HCEC 1CT (cell line): ENCODE measurements around the gene NCOA4.
"Not testable (repeated sequence)": the region's sequence is repeated elsewhere in the genome, so short reads cannot be mapped to it uniquely, and the experiment has no call there.

Experiments used
- DNase-seq: peaks from one replicate; pipeline ENCODE4 v3.0.0-alpha.2; 2017

Gene NCOA4

GRCh38 chr10:46052057-46052790, 21.8 kb upstream of the NCOA4 start:
- DNase-seq: no peak

- DNase-seq: no peak
These were observed 20.7 kb upstream of the NCOA4 start for GRCh38 chr10:46050941-46051623.

GRCh38 chr10:46049497-46049831, 19.0 kb upstream of the NCOA4 start:
- not testable (repeated sequence) for DNase-seq

- DNase-seq: no peak
These were observed 17.7 kb upstream of the NCOA4 start for GRCh38 chr10:46048152-46048551.

- no peak for DNase-seq
These were observed 15.8 kb upstream of the NCOA4 start, which contains the start of gene MSMB for GRCh38 chr10:46046261-46046660. TSS of gene MSMB (minus strand) at chr10:46046269. CDS start at chr10:46046237, 32 bp downstream.

GRCh38 chr10:46042527-46042926, 12.1 kb upstream of the NCOA4 start:
- DNase-seq: no peak

GRCh38 chr10:46040004-46040403, 9.6 kb upstream of the NCOA4 start:
- no peak for DNase-seq

- DNase-seq: no peak
These were observed 6.8 kb upstream of the NCOA4 start for GRCh38 chr10:46037107-46037825.

GRCh38 chr10:46035923-46036849, 5.8 kb upstream of the NCOA4 start:
- peak; percentile 31 for DNase-seq

- DNase-seq: peak; percentile 66
These were observed 3.2 kb upstream of the NCOA4 start for GRCh38 chr10:46033602-46034011.

GRCh38 chr10:46031648-46032532, 1.5 kb upstream of the NCOA4 start:
- DNase-seq: no peak

GRCh38 chr10:46029461-46030030, 877 bp downstream of the NCOA4 start:
- DNase-seq: no peak

GRCh38 chr10:46028584-46029460, 1.6 kb downstream of the NCOA4 start:
- peak; percentile 77 for DNase-seq

- DNase-seq: no peak
These were observed 4.3 kb downstream of the NCOA4 start for GRCh38 chr10:46026106-46026505.

- no peak for DNase-seq
These were observed 5.0 kb downstream of the NCOA4 start for GRCh38 chr10:46025406-46025805.

GRCh38 chr10:46024948-46025347, 5.5 kb downstream of the NCOA4 start:
- DNase-seq: no peak

GRCh38 chr10:46022978-46023702, 7.3 kb downstream of the NCOA4 start:
- DNase-seq: peak; percentile 94

GRCh38 chr10:46020344-46020657, 10.1 kb downstream of the NCOA4 start:
- DNase-seq: no peak

GRCh38 chr10:46019569-46020343, 10.7 kb downstream of the NCOA4 start:
- no peak for DNase-seq
